Bladder microvascular endothelial cell (primary cell): ENCODE measurements around the gene NCK2. TPM values are rescaled to one million over a fixed set of nuclear protein-coding genes. Genes with fewer than 3 reads are reported as not detected.

ENCODE experiments used
- total RNA-seq: library from RNA; depleted of rRNA; stranded (reverse); fragments of >200 nt; gene quantifications from 2 replicates; pipeline ENCODE4 v1.2.3, GENCODE V29; 2014

The NCK2 gene
- total RNA-seq, result 31.7 and 93.1 TPM in 2 replicates

DNA sequence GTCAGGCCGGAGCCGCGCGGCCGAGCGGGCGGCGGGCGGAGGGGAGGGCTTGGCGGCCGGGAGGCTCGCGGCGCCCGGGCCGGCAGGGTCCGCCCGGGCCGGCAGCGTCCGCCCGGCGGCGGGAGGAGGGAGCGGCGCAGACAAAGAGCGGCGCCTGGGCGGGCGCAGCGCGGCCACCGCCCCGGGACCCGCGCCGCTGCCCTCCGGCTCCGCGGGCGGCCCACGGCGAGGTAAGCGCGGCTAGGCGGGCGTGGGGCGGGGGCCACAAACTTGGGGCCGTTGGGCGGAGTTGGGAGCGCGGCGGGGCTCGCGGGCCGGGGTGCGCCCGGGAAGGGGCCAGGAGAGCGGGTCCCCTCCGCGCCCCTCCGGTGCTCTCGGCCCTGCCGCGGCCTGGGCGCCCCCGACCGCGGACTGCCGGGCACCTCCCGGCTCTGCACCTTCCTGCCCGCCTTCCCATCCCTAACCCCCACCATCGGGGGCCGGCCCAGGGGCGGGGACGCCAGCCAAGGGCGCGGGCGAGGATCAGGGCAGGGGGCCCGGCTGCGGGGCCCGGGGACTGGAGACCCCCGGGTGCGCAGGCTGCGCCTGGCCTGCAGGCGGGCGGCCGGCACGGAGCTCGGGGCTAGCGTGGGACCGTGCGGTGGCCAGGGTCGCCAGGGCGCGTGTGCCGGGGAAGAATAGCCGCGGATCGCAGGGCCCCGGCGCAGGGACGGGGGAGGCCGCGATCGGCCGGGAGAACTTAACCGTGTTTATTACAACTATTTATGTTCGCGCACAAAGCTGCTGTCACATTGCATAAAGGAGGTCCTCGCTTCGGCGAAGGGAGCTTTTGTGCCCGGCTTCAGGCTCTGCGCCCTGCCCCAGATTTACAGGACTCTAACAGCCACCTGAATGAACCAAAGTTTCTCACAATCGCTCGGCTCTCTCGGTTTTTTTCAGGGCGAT lies at the start of gene NCK2:
Gene NCK2 (plus strand): TSS at position 4 of the 945 bp plus-strand sequence. CDS start 110,152 bp downstream, outside the sequence.

